Neural progenitor cell (in vitro differentiated cells): ENCODE measurements around the gene BBX. TPM values are rescaled to one million over a fixed set of nuclear protein-coding genes. Genes with fewer than 3 reads are reported as not detected.

Source experiments
- DNase-seq: peaks from one replicate; pipeline ENCODE4 v3.0.0-alpha.2; 2016; ENCODE audit warnings: low spot score
- H2AFZ ChIP-seq: fragments of 200-600 bp; sonication (generic); replicated peaks from 2 replicates; pipeline ENCODE4 v1.6.1; 2016; ENCODE audit warnings: antibody characterized with exemption
- H3F3A ChIP-seq: fragments of 200-600 bp; sonication (generic); 2 replicates; pipeline ENCODE4 v1.6.1; 2016; ENCODE audit warnings: antibody characterized with exemption, low read depth
- H3K27ac ChIP-seq: fragments of 200-600 bp; sonication (generic); 2 replicates; pipeline ENCODE4 v1.5.1; 2016; ENCODE audit warnings: mild to moderate bottlenecking
- H3K27me3 ChIP-seq: fragments of 200-600 bp; sonication (generic); 2 replicates; pipeline ENCODE4 v1.6.1; 2016; ENCODE audit warnings: mild to moderate bottlenecking, moderate library complexity
- H3K36me3 ChIP-seq: fragments of 200-600 bp; sonication (generic); 2 replicates; pipeline ENCODE4 v1.5.1; 2016
- H3K4me1 ChIP-seq: fragments of 200-600 bp; sonication (generic); 2 replicates; pipeline ENCODE4 v1.6.1; 2016; ENCODE audit warnings: mixed run types
- H3K4me2 ChIP-seq: fragments of 200-600 bp; sonication (generic); 2 replicates; pipeline ENCODE4 v1.6.1; 2016
- H3K4me3 ChIP-seq: fragments of 200-600 bp; sonication (generic); 2 replicates; pipeline ENCODE4 v1.5.1; 2016
- H3K79me2 ChIP-seq: fragments of 200-600 bp; sonication (generic); 2 replicates; pipeline ENCODE4 v1.6.1; 2016; ENCODE audit warnings: low read depth
- H3K9ac ChIP-seq: fragments of 200-600 bp; sonication (generic); 2 replicates; pipeline ENCODE4 v1.6.1; 2016
- H3K9me3 ChIP-seq: fragments of 200-600 bp; sonication (generic); 2 replicates; pipeline ENCODE4 v1.5.1; 2016; ENCODE audit warnings: low read depth
- H4K20me1 ChIP-seq: fragments of 200-600 bp; sonication (generic); 2 replicates; pipeline ENCODE4 v1.6.1; 2016; ENCODE audit warnings: low read depth
- H3K27ac Mint-ChIP-seq: 3 replicates; pipeline ENCODE4 v1.8.0; 2021; ENCODE audit warnings: mixed read lengths
- H3K27me3 Mint-ChIP-seq: 2 replicates; pipeline ENCODE4 v1.8.0; 2022; ENCODE audit warnings: low read depth, mild to moderate bottlenecking, inconsistent platforms, moderate library complexity, mixed read lengths; ENCODE audit not compliant: insufficient read depth
- H3K36me3 Mint-ChIP-seq: 3 replicates; pipeline ENCODE4 v1.8.0; 2021; ENCODE audit warnings: mixed read lengths
- H3K4me1 Mint-ChIP-seq: 3 replicates; pipeline ENCODE4 v1.8.0; 2021; ENCODE audit warnings: mixed read lengths
- H3K4me3 Mint-ChIP-seq: 3 replicates; pipeline ENCODE4 v1.8.0; 2021; ENCODE audit warnings: mild to moderate bottlenecking, moderate library complexity, mixed read lengths
- H3K9me3 Mint-ChIP-seq: 3 replicates; pipeline ENCODE4 v1.8.0; 2020; ENCODE audit warnings: mixed read lengths
- EZH2 ChIP-seq: fragments of 200-600 bp; sonication (generic); IDR thresholded peaks from 2 replicates; pipeline ENCODE4 v1.6.1; 2017; ENCODE audit warnings: antibody characterized with exemption, mild to moderate bottlenecking, moderate library complexity
- EZH2phosphoT487 ChIP-seq: fragments of 200-600 bp; sonication (generic); IDR thresholded peaks from 2 replicates; pipeline ENCODE4 v1.6.1; 2017; ENCODE audit warnings: antibody characterized with exemption
- total RNA-seq: library from RNA; depleted of rRNA; stranded (reverse); fragments of >200 nt; gene quantifications from 2 replicates; pipeline ENCODE4 v1.2.3, GENCODE V29; 2015; ENCODE audit warnings: low replicate concordance
- TF ChIP-seq, protein P1 (sequence below): fragments of 200-600 bp; sonication (generic); IDR thresholded peaks from 2 replicates; pipeline ENCODE4 v1.5.1; 2017; ENCODE audit warnings: antibody characterized with exemption, mild to moderate bottlenecking

BBX gene
- total RNA-seq, 1 donor from 2014 or later: 110 TPM

DNA sequence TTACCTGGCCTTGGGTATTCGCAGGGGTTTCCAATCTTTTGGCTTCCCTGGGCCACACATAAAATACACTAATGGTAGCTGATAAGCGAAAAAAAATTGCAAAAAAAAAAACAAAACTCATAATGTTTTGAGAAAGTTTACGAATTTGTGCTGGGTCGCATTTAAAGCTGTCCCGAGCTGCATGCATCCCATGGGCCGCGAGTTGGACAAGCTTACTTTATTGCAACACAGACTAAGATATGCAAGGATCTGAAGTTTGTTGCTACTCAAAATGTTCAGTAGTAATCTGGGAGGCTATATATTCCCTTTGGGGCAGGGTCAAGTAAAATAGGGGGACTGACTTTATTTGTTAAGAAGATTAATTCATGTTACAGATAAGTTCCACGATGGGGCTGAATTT lies 320.2 kb downstream of the BBX start:
- Histone ChIP-seq H4K20me1 (no peaks in the 10 kb centered on the region), H3K4me3 (no peak overlapping the region), H3K4me2 (no peak overlapping the region), H3K9me3 (no peaks in the 10 kb centered on the region), H3K27me3 (no peaks in the 10 kb centered on the region), H3F3A (no peaks in the 10 kb centered on the region), H3K36me3 (no peaks in the 10 kb centered on the region), H2AFZ (no peak overlapping the region), H3K9ac (no peak overlapping the region), H3K27ac (no peak overlapping the region), H3K79me2 (no peaks in the 10 kb centered on the region), H3K4me1 (no peaks in the 10 kb centered on the region)
- Mint-ChIP-seq H3K9me3 (no peaks in the 10 kb centered on the region), H3K27ac (no peak overlapping the region), H3K27me3 (no peaks in the 10 kb centered on the region), H3K4me1 (peaks cover 8% of the 10 kb centered on the region), H3K36me3 (no peaks in the 10 kb centered on the region), H3K4me3 (no peak overlapping the region)
- DNase-seq: no peak
- TF ChIP-seq, protein P1, sequence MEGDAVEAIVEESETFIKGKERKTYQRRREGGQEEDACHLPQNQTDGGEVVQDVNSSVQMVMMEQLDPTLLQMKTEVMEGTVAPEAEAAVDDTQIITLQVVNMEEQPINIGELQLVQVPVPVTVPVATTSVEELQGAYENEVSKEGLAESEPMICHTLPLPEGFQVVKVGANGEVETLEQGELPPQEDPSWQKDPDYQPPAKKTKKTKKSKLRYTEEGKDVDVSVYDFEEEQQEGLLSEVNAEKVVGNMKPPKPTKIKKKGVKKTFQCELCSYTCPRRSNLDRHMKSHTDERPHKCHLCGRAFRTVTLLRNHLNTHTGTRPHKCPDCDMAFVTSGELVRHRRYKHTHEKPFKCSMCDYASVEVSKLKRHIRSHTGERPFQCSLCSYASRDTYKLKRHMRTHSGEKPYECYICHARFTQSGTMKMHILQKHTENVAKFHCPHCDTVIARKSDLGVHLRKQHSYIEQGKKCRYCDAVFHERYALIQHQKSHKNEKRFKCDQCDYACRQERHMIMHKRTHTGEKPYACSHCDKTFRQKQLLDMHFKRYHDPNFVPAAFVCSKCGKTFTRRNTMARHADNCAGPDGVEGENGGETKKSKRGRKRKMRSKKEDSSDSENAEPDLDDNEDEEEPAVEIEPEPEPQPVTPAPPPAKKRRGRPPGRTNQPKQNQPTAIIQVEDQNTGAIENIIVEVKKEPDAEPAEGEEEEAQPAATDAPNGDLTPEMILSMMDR: no peak
- TF ChIP-seq EZH2 (no peak), EZH2phosphoT487 (no peak)

DNA sequence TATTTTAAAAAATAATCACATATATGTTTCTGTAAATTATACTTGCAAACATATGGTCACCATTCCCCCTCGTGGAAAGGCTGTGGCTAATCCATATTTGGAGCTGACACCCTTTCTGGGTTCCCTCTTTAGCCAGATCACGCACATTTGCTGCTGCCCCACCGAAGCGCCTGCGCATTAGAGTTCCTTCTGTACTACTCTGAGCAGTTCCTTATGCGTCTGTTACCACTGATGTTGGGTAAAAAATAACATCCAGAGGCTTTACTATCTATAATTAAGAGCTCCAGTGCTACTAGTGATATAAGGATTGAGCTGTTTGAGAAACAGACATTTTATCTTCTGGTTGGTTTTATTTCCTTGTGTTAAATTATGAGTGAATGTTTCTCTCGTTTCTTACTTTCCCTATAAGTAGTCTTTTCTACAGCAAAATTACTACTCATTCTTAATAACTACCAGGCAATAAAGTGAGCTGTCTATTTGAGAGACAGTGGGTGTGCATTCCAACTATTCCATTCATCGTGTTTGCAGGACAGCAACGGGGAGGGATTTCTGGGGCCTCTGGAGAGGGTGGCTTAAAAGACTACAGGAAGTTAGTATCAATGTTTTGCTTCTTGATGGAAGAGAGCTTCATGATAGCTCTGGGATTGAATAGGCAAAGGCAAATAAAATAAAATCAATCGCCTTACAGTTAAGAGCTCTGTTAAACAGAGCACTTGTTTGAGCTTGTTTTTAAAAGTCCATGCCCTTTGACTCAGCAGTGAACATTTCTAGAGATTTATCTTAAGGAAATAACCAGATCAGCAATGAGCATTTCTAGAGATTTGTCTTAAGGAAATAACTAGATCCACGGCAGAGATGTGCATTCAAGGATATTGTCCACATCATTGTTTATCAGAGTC lies 322.9 kb downstream of the BBX start:
- Histone ChIP-seq H3K4me1 (no peaks in the 10 kb centered on the region), H4K20me1 (no peaks in the 10 kb centered on the region), H3F3A (no peaks in the 10 kb centered on the region), H3K79me2 (no peaks in the 10 kb centered on the region), H3K9me3 (no peaks in the 10 kb centered on the region), H3K4me3 (no peak overlapping the region), H3K27ac (no peak overlapping the region), H3K27me3 (no peaks in the 10 kb centered on the region), H3K36me3 (no peaks in the 10 kb centered on the region), H3K9ac (no peak overlapping the region), H3K4me2 (no peak overlapping the region), H2AFZ (peak overlapping the region; percentile 91)
- Mint-ChIP-seq H3K27ac (no peak overlapping the region), H3K36me3 (no peaks in the 10 kb centered on the region), H3K27me3 (peaks cover 4% of the 10 kb centered on the region), H3K9me3 (no peaks in the 10 kb centered on the region), H3K4me3 (no peak overlapping the region), H3K4me1 (peaks cover 12% of the 10 kb centered on the region)
- DNase-seq: no peak
- TF ChIP-seq, protein P1: no peak
- TF ChIP-seq EZH2phosphoT487 (no peak), EZH2 (no peak)

DNA sequence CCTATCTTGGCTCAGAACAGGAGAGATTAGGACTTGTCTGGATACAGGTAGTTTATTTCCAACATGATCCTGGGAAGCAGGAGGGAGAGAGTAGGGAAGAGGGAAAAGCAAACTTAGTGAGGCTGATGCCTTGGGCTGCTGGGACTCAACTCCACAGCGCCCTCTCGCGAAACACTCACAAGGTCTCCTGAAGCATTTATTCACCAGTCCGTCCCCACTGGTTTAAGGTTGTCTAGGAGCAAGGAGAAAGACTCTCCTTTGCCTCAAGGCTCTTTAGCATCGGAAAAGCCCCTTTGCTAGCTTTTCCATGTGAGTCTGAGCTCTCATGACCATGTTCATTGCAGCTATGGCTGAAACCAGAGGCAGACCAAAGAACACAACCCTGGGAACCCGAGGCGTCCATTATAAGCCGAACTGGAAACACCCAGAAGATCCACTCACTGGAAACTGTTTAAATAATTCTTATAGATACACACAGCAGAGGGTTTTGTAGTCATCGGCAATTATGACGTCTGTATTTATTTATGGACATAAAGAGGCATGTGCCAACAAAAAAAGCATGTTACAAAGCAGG lies 323.6 kb downstream of the BBX start:
- Mint-ChIP-seq H3K27me3 (peaks cover 6% of the 10 kb centered on the region), H3K27ac (no peak overlapping the region), H3K9me3 (peaks cover 2% of the 10 kb centered on the region), H3K4me3 (no peak overlapping the region), H3K36me3 (no peaks in the 10 kb centered on the region), H3K4me1 (peaks cover 12% of the 10 kb centered on the region)
- TF ChIP-seq, protein P1: peak; percentile 86
- TF ChIP-seq EZH2phosphoT487: no peak
- TF ChIP-seq EZH2: no peak
- Histone ChIP-seq H3K9ac (no peak overlapping the region), H3K79me2 (no peaks in the 10 kb centered on the region), H3F3A (no peaks in the 10 kb centered on the region), H3K4me3 (no peak overlapping the region), H3K4me1 (no peaks in the 10 kb centered on the region), H2AFZ (peak overlapping the region; percentile 91), H3K4me2 (no peak overlapping the region), H3K27ac (no peak overlapping the region), H4K20me1 (no peaks in the 10 kb centered on the region), H3K36me3 (no peaks in the 10 kb centered on the region), H3K9me3 (no peaks in the 10 kb centered on the region), H3K27me3 (no peaks in the 10 kb centered on the region)
- DNase-seq: peak; percentile 86
